ENCODE data around the gene KITLG. TPM values are rescaled to one million over a fixed set of nuclear protein-coding genes. Genes with fewer than 3 reads are reported as not detected.

Gene KITLG
- total and polyA plus RNA-seq, 2 of the 8 experiments (the other 6 are each of a cell fraction or from before 2014, with no cell fraction given): 1.3 to 7.8 TPM

- TF ChIP-seq PHF8 (conservative IDR thresholded peaks at IDR 0.05; ENCODE audit: low read depth, low read length): no peak
Observed at GRCh38 chr12:88558340-88558867, 21.9 kb downstream of the KITLG start (continued).
